ENCODE data around the gene RIPK1.

DNA sequence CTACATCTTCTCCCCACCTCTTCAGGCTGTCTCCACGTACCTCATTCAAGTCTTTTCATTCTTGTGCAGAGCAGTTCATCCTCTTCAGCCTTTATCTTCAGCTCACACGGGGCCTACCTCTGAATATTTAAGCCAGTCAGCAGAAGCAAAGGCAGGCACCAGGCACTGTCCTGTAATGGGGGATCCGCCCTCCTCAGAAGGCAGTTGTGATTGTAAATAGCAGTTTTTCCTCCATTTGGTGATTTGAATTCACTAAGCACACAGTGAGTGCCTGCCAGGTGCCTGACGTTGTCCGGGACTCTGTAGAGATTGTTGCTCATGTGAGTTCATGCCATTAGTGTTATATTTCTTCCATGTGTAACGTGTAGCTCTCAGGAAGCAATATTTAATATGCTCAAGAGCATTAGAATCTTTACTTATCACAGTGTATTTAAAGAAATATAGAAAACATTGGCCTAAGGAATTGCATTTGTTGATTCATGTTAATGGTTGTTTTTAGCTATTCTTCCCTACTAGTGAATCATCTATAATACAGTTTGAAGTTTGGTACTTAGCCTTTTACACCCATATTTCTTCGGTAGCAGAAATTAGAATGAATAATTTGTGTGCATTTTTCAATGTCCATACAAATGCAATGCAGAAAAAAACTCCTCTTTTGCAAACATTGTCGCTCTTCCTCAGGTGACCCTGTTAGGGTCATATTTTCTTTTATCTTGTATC lies 68.2 kb downstream of the RIPK1 start:
- TF ChIP-seq, protein P1, sequence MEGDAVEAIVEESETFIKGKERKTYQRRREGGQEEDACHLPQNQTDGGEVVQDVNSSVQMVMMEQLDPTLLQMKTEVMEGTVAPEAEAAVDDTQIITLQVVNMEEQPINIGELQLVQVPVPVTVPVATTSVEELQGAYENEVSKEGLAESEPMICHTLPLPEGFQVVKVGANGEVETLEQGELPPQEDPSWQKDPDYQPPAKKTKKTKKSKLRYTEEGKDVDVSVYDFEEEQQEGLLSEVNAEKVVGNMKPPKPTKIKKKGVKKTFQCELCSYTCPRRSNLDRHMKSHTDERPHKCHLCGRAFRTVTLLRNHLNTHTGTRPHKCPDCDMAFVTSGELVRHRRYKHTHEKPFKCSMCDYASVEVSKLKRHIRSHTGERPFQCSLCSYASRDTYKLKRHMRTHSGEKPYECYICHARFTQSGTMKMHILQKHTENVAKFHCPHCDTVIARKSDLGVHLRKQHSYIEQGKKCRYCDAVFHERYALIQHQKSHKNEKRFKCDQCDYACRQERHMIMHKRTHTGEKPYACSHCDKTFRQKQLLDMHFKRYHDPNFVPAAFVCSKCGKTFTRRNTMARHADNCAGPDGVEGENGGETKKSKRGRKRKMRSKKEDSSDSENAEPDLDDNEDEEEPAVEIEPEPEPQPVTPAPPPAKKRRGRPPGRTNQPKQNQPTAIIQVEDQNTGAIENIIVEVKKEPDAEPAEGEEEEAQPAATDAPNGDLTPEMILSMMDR (IDR thresholded peaks at IDR 0.05; ENCODE audit: low read depth, low read length): no peak
- TF ChIP-seq EZH2phosphoT487 (IDR thresholded peaks at IDR 0.05; ENCODE audit: low read depth): no peak

Data from OCI-LY3 (cell line).